HAP-1 (cell line): ENCODE data around the gene CD44.

Source experiments
- DNase-seq, 2 experiments: peaks; one replicate each; pipeline ENCODE4 v3.0.0-alpha.2; 2016 to 2020; ENCODE audit warnings: low spot score in 2 of 2
- H3K27me3 ChIP-seq: fragments of 250-450 bp; sonication (Bioruptor Pico); 2 replicates; pipeline ENCODE4 v1.5.1; 2020; ENCODE audit warnings: low read depth, mild to moderate bottlenecking, moderate library complexity
- H3K36me3 ChIP-seq: fragments of 250-450 bp; sonication (Bioruptor Pico); replicated peaks from 2 replicates; pipeline ENCODE4 v1.5.1; 2020; ENCODE audit warnings: mild to moderate bottlenecking
- H3K4me1 ChIP-seq: fragments of 250-450 bp; sonication (Bioruptor Pico); 2 replicates; pipeline ENCODE4 v1.5.1; 2020; ENCODE audit warnings: mild to moderate bottlenecking
- H3K4me3 ChIP-seq: fragments of 250-450 bp; sonication (Bioruptor Pico); 2 replicates; pipeline ENCODE4 v1.5.1; 2020; ENCODE audit warnings: mild to moderate bottlenecking, moderate library complexity
- H3K9me3 ChIP-seq: fragments of 250-450 bp; sonication (Bioruptor Pico); 2 replicates; pipeline ENCODE4 v1.5.1; 2020; ENCODE audit warnings: mild to moderate bottlenecking, moderate library complexity
- in situ Hi-C: fragments of 300-500 bp; cut with MboI; formaldehyde crosslinking; loops from 3 replicates; pipeline ENCODE4 v1.14.3; 2020; ENCODE audit warnings: low sequenced_read_pairs, inconsistent platforms, mixed read lengths

CD44 gene

DNA sequence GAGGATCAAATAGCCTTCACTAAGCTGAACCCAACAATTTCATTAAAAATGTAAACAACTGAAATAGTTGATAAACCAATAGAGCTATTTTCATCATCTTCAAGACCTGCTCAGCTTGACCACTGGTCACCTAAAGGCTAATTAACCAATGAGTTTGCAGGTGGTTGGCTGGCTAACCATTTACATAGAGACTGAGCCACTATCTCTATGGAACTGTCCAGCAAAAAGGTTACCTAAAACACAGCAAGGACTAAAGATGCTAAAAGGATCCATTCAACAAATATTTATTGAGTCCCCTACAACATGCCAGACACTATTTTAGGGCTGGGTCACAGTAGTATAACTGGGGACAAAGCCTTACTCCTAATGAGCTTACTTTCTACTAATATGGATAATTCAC is 123.8 kb downstream of the CD44 start:
- no peaks in the 10 kb centered on the region for H3K36me3 ChIP-seq
- peaks cover 5% of the 10 kb centered on the region for H3K27me3 ChIP-seq
- no peaks in the 10 kb centered on the region for H3K4me1 ChIP-seq
- no peak overlapping the region for H3K4me3 ChIP-seq
- in situ Hi-C loops: no loop called here
- no peaks in the 10 kb centered on the region for H3K9me3 ChIP-seq
- DNase-seq: no peak

- H3K36me3 ChIP-seq: no peaks in the 10 kb centered on the region
- no peaks in the 10 kb centered on the region for H3K4me1 ChIP-seq
- DNase-seq: no peak
- in situ Hi-C loops: no loop called here
- no peak overlapping the region for H3K4me3 ChIP-seq
- peaks cover 3% of the 10 kb centered on the region; the same call in 1 of the 2 replicates for H3K27me3 ChIP-seq
- H3K9me3 ChIP-seq: no peaks in the 10 kb centered on the region
Observed at GRCh38 chr11:35265755-35266454, 126.9 kb downstream of the CD44 start.

GRCh38 chr11:35267504-35267903 is 128.5 kb downstream of the CD44 start:
- DNase-seq: no peak

GRCh38 chr11:35270342-35270741 is 131.4 kb downstream of the CD44 start:
- Histone ChIP-seq H3K27me3 (peaks cover 3% of the 10 kb centered on the region; the same call in 1 of the 2 replicates), H3K9me3 (no peaks in the 10 kb centered on the region), H3K4me3 (no peak overlapping the region), H3K36me3 (no peaks in the 10 kb centered on the region), H3K4me1 (no peaks in the 10 kb centered on the region)
- in situ Hi-C loops: no loop called here
- no peak for DNase-seq

More at GRCh38 chr11:35267504-35267903, 128.5 kb downstream of the CD44 start:
- no peaks in the 10 kb centered on the region for H3K36me3 ChIP-seq
- no peak overlapping the region for H3K4me3 ChIP-seq
- in situ Hi-C loops: no loop called here
- peaks cover 3% of the 10 kb centered on the region; the same call in 1 of the 2 replicates for H3K27me3 ChIP-seq
- H3K4me1 ChIP-seq: no peaks in the 10 kb centered on the region
- H3K9me3 ChIP-seq: no peaks in the 10 kb centered on the region

- H3K4me3 ChIP-seq: no peak overlapping the region
- peaks cover 2% of the 10 kb centered on the region; the same call in 1 of the 2 replicates for H3K27me3 ChIP-seq
- H3K4me1 ChIP-seq: no peaks in the 10 kb centered on the region
- no peaks in the 10 kb centered on the region for H3K9me3 ChIP-seq
- in situ Hi-C loops: no loop called here
- no peaks in the 10 kb centered on the region for H3K36me3 ChIP-seq
- DNase-seq: no peak
Observed at GRCh38 chr11:35271031-35271430, 132.1 kb downstream of the CD44 start.

GRCh38 chr11:35272391-35272902 is 133.5 kb downstream of the CD44 start:
- in situ Hi-C loops: no loop called here
- Histone ChIP-seq H3K9me3 (no peaks in the 10 kb centered on the region), H3K4me3 (no peak overlapping the region), H3K4me1 (no peaks in the 10 kb centered on the region), H3K36me3 (no peaks in the 10 kb centered on the region), H3K27me3 (no peaks in the 10 kb centered on the region)
- DNase-seq: no peak

GRCh38 chr11:35274909-35275785 is 136.2 kb downstream of the CD44 start:
- Histone ChIP-seq H3K4me3 (no peak overlapping the region), H3K36me3 (no peaks in the 10 kb centered on the region), H3K4me1 (no peaks in the 10 kb centered on the region), H3K27me3 (no peaks in the 10 kb centered on the region), H3K9me3 (no peaks in the 10 kb centered on the region)
- no peak for DNase-seq
- in situ Hi-C loops: no loop called here

DNA sequence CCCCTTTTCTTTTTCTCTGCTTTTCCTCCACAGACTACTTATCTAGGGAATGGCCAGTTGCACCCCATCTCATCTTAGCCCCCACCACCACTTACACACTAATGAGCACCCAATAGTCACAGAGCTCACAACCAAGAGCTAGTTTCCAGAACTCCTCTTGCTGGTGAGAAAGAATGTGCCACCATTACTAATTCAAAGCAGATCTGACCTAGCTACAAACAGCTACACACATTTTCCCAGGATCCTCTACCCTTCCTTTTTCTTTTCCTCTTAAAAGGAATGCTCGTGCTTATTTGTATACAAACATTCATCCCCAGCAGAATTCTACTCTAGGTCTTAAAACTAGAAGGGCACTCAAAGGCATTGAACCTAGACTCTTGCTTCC is 136.8 kb downstream of the CD44 start:
- no peaks in the 10 kb centered on the region for H3K9me3 ChIP-seq
- no peaks in the 10 kb centered on the region for H3K27me3 ChIP-seq
- no peak overlapping the region for H3K4me3 ChIP-seq
- no peaks in the 10 kb centered on the region for H3K36me3 ChIP-seq
- DNase-seq: no peak
- in situ Hi-C loops: no loop called here
- no peaks in the 10 kb centered on the region for H3K4me1 ChIP-seq

GRCh38 chr11:35276396-35277145 is 137.6 kb downstream of the CD44 start:
- H3K4me3 ChIP-seq: no peak overlapping the region
- no peaks in the 10 kb centered on the region for H3K9me3 ChIP-seq
- no peak for DNase-seq
- H3K4me1 ChIP-seq: no peaks in the 10 kb centered on the region
- H3K36me3 ChIP-seq: no peaks in the 10 kb centered on the region
- no peaks in the 10 kb centered on the region for H3K27me3 ChIP-seq
- in situ Hi-C loops: no loop called here

- DNase-seq: no peak
- no peaks in the 10 kb centered on the region for H3K4me1 ChIP-seq
- in situ Hi-C loops: no loop called here
Observed at GRCh38 chr11:35277827-35278226, 138.9 kb downstream of the CD44 start.

GRCh38 chr11:35280727-35281126 is 141.8 kb downstream of the CD44 start:
- H3K4me3 ChIP-seq: no peak overlapping the region
- H3K4me1 ChIP-seq: no peaks in the 10 kb centered on the region
- no peak for DNase-seq
- no peaks in the 10 kb centered on the region for H3K27me3 ChIP-seq
- H3K9me3 ChIP-seq: no peaks in the 10 kb centered on the region
- H3K36me3 ChIP-seq: no peaks in the 10 kb centered on the region
- in situ Hi-C loops: no loop called here

More at GRCh38 chr11:35277827-35278226, 138.9 kb downstream of the CD44 start:
- Histone ChIP-seq H3K27me3 (no peaks in the 10 kb centered on the region), H3K9me3 (no peaks in the 10 kb centered on the region), H3K36me3 (no peaks in the 10 kb centered on the region), H3K4me3 (no peak overlapping the region)

DNA sequence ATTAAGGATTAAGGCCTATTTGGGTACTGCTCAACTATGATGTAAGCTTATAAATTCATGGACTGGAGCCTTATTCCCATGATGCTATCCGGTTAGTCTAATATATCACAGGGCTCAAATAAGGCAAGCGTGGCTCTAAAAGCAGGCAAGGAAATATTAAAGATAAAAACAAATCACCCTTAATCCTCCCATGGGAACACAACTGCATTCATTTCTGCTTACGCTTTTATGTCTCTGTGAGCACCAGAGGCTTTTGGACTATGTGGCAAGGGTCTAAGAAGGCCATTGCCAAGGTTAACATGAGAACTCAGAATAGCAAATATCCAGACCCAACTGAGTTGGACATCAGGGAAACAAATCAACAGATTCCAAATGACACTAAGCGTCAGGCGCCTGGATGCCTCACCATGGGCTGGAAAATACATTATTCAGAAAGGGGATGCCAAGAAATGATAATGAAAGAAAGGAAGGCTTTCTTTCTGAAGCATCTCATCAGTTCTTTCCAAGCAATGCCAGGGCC is 142.3 kb downstream of the CD44 start:
- H3K36me3 ChIP-seq: no peaks in the 10 kb centered on the region
- no peaks in the 10 kb centered on the region for H3K9me3 ChIP-seq
- in situ Hi-C loops: no loop called here
- H3K4me3 ChIP-seq: no peak overlapping the region
- no peaks in the 10 kb centered on the region for H3K27me3 ChIP-seq
- no peaks in the 10 kb centered on the region for H3K4me1 ChIP-seq
- no peak for DNase-seq
